Esophagus squamous epithelium (tissue), 5 donors: ENCODE data around the gene SPNS2. TPM values are rescaled to one million over a fixed set of nuclear protein-coding genes. Genes with fewer than 3 reads are reported as not detected.

Experiments used
- DNase-seq: peaks from one replicate; lab custom pipeline; 2025; lab: John Stamatoyannopoulos, UW
- H3K27ac ChIP-seq, 4 donors: fragments of 200-600 bp; sonication (generic); one replicate each; pipeline ENCODE4 v1.5.1; 2016 to 2019; ENCODE audit warnings: mild to moderate bottlenecking in 1 of 4
- H3K27me3 ChIP-seq, 4 donors: fragments of 200-600 bp; sonication (generic); 1 replicate in 3 of 4; 2 replicates in 1 of 4; pipeline versions ENCODE4 v1.5.1 to v1.6.0; 2017 to 2021; ENCODE audit warnings: antibody characterized with exemption in 1 of 4
- H3K36me3 ChIP-seq, 3 donors: fragments of 200-600 bp; sonication (generic); one replicate each; pipeline ENCODE4 v1.5.1; 2016 to 2019
- H3K4me1 ChIP-seq, 3 donors: fragments of 200-600 bp; sonication (generic); one replicate each; pipeline ENCODE4 v1.5.1; 2017 to 2019
- H3K4me3 ChIP-seq, 4 donors: fragments of 200-600 bp; sonication (generic); 1 replicate in 3 of 4; 2 replicates in 1 of 4; pipeline ENCODE4 v1.5.1; 2016 to 2019; ENCODE audit warnings: mild to moderate bottlenecking in 2 of 4, moderate library complexity in 1 of 4
- H3K9me3 ChIP-seq, 3 donors: fragments of 200-600 bp; sonication (generic); one replicate each; pipeline ENCODE4 v1.5.1; 2016 to 2019
- POLR2A ChIP-seq, 4 donors: fragments of 450-650 bp; IDR thresholded peaks; one replicate each; pipeline ENCODE4 v1.6.1; 2017; ENCODE audit warnings: antibody characterized with exemption in 4 of 4, mild to moderate bottlenecking in 4 of 4, moderate library complexity in 3 of 4
- WGBS, 2 donors: methylation state at CpG; one replicate each; pipeline ENCODE4 v1.1.5; 2018; 5-methylcytosine and 5-hydroxymethylcytosine counted together
- intact Hi-C: fragments of 100-400 bp; cut with DNase I; formaldehyde crosslinking; loops from one replicate; pipeline ENCODE4 v1.15.0; 2022
- total RNA-seq, 4 donors: library from RNA; depleted of rRNA; stranded (reverse); fragments of >200 nt; gene quantifications; one replicate each; pipeline ENCODE4 v1.1.0, GENCODE V29; 2016
- TF ChIP-seq, protein P1 (sequence below), 6 experiments: fragments of 450-650 bp in 4 of 6; fragments of 200-600 bp in 2 of 6; sonication (generic) in 2 of 6; IDR thresholded peaks; one replicate each; pipeline ENCODE4 v1.5.1; 2016 to 2019; ENCODE audit warnings: antibody characterized with exemption in 6 of 6, mild to moderate bottlenecking in 4 of 6, moderate library complexity in 4 of 6
- donor health status: DM: yes; HTN: yes; CAD: no.

SPNS2 gene, protein sequence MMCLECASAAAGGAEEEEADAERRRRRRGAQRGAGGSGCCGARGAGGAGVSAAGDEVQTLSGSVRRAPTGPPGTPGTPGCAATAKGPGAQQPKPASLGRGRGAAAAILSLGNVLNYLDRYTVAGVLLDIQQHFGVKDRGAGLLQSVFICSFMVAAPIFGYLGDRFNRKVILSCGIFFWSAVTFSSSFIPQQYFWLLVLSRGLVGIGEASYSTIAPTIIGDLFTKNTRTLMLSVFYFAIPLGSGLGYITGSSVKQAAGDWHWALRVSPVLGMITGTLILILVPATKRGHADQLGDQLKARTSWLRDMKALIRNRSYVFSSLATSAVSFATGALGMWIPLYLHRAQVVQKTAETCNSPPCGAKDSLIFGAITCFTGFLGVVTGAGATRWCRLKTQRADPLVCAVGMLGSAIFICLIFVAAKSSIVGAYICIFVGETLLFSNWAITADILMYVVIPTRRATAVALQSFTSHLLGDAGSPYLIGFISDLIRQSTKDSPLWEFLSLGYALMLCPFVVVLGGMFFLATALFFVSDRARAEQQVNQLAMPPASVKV
- total RNA-seq, result 10 to 100 TPM; 36.8 to 66.6 (median 47.6) TPM

DNA sequence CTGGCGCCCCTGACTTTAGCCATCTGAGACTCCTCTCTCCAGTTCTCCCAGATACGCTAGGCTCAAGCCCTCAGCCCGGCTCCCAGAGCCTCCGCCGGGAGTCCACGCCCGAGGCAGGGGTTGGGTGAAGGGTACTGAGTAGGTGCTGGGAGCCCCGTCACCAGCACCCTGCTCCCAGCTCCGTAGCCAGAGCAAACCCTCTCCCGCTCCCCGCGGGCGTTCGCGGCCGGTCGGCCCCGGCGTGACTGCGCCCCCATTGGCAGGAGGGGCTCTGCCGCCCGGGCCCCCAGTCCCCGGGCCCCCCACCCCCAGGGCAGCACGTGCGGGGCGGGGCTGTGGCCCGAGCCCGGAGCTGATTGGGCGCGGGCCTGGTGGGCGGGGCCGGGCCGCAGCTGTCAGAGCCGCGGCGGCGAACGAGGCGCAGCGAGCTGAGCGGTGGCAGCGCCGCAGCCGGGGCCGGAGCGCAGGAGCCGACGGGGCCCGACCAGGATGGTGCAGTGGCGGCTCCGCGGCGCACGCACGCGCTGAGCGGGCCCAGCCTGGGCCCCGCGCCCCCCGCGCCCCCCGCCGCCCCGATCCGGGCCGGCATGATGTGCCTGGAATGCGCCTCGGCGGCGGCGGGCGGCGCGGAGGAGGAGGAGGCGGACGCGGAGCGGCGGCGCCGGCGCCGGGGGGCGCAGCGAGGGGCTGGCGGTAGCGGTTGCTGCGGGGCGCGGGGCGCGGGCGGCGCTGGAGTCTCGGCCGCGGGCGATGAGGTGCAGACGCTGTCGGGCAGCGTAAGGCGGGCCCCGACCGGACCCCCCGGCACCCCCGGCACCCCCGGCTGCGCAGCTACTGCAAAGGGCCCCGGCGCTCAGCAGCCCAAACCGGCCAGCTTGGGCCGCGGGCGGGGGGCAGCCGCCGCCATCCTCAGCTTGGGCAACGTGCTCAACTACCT lies at the start of gene SPNS2:
SPNS2 (plus strand) TSS at position 421 of the 937 bp plus-strand sequence; CDS start at position 588, 167 bp downstream.
- DNase-seq, result no peak
- intact Hi-C loops, result no loop called here
- WGBS, 2 donors, result no CpG with 5 or more reads among the region's 117 CpGs

DNA sequence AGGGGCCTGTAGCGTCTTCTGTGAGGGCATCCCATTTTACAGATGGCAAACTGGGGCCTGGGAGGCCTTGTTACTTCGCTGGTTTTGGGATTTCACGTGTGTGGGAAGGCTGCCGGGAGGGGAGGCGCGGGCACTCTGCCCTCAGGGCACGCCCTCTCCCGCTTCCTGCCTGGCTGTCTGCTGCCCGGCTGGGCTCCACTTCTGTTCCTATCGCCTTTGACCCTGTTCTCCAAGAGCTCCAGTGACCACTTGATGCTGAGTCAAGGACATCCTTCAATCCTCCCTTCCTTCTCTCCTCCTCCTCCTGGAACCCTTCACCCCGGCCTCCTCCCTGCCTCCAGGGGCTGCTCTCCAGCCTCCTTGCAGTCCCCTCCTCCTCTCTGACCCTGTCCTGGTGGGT lies 48.9 kb upstream of the SPNS2 start:
- H3K4me1 ChIP-seq, result peaks cover 0 to 37% (median 2%) of the 10 kb centered on the region in 3 donors
- intact Hi-C loops, result no loop called here
- no peak overlapping the region for H3K27ac ChIP-seq
- H3K9me3 ChIP-seq, result no peaks in the 10 kb centered on the region
- H3K27me3 ChIP-seq, result peaks cover 0 to 15% (median 0%) of the 10 kb centered on the region in 4 donors
- TF ChIP-seq, protein P1, sequence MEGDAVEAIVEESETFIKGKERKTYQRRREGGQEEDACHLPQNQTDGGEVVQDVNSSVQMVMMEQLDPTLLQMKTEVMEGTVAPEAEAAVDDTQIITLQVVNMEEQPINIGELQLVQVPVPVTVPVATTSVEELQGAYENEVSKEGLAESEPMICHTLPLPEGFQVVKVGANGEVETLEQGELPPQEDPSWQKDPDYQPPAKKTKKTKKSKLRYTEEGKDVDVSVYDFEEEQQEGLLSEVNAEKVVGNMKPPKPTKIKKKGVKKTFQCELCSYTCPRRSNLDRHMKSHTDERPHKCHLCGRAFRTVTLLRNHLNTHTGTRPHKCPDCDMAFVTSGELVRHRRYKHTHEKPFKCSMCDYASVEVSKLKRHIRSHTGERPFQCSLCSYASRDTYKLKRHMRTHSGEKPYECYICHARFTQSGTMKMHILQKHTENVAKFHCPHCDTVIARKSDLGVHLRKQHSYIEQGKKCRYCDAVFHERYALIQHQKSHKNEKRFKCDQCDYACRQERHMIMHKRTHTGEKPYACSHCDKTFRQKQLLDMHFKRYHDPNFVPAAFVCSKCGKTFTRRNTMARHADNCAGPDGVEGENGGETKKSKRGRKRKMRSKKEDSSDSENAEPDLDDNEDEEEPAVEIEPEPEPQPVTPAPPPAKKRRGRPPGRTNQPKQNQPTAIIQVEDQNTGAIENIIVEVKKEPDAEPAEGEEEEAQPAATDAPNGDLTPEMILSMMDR (IDR thresholded peaks at IDR 0.05), result no peak
- no peak for TF ChIP-seq POLR2A (IDR thresholded peaks at IDR 0.05)
- no peak for DNase-seq
- 32 to 39% methylated on average over 10 to 11 of the region's 11 CpGs for WGBS, 2 donors
- no peaks in the 10 kb centered on the region for H3K36me3 ChIP-seq
- no peak overlapping the region for H3K4me3 ChIP-seq

More for the DNA sequence above, at the start of gene SPNS2:
- Histone ChIP-seq H3K4me1 (peaks cover 24 to 60% (median 29%) of the 10 kb centered on the region in 3 donors), H3K27ac (peak within 1 kb of the TSS; percentile 51 to 80 (median 68)), H3K27me3 (peaks cover 0 to 74% (median 2%) of the 10 kb centered on the region in 4 donors), H3K9me3 (no peaks in the 10 kb centered on the region), H3K4me3 (peak within 1 kb of the TSS; percentile 30 to 69 (median 54)), H3K36me3 (no peaks in the 10 kb centered on the region)
- TF ChIP-seq POLR2A (IDR thresholded peaks at IDR 0.05), result no peak
- TF ChIP-seq, protein P1 (IDR thresholded peaks at IDR 0.05), result no peak

DNA sequence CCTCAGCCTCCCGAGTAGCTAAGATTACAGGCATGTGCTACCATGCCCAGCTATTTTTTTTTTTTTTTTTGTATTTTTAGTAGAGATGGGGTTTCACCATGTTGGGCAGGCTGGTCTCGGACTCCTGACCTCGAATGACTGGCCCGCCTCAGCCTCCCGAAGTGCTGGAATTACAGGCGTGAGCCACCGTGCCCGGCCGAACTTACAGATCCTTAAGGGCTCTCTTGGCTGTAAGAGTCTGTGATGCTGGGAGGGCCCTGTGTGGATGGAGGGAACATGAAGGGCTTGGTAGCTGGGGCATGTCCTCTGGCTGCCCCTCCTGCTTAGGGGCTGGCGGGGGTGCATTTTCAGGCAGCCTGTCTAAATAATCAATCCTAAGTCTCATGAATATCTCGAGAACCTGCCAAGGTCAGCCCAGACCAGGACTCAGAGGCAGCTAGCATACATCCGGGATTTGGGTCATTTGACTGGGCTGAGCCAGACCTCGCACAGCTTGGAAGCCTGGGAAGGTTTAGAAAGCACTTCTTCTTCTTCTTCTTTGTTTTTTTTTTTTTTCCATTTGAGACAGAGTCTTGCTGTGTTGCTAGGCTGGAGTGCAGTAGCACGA lies 47.9 kb upstream of the SPNS2 start:
- intact Hi-C loops, result no loop called here
- DNase-seq, result no peak
- H3K27me3 ChIP-seq, result peaks cover 0 to 15% (median 0%) of the 10 kb centered on the region in 4 donors
- H3K4me3 ChIP-seq, result no peak overlapping the region
- peaks cover 0 to 34% (median 2%) of the 10 kb centered on the region in 3 donors for H3K4me1 ChIP-seq
- whole genome bisulfite sequencing, 2 donors, result 80 to 85% methylated on average over 14 of the region's 14 CpGs
- no peak overlapping the region for H3K27ac ChIP-seq
- H3K36me3 ChIP-seq, result no peaks in the 10 kb centered on the region
- TF ChIP-seq, protein P1 (IDR thresholded peaks at IDR 0.05), result no peak
- no peak for TF ChIP-seq POLR2A (IDR thresholded peaks at IDR 0.05)
- no peaks in the 10 kb centered on the region for H3K9me3 ChIP-seq

DNA sequence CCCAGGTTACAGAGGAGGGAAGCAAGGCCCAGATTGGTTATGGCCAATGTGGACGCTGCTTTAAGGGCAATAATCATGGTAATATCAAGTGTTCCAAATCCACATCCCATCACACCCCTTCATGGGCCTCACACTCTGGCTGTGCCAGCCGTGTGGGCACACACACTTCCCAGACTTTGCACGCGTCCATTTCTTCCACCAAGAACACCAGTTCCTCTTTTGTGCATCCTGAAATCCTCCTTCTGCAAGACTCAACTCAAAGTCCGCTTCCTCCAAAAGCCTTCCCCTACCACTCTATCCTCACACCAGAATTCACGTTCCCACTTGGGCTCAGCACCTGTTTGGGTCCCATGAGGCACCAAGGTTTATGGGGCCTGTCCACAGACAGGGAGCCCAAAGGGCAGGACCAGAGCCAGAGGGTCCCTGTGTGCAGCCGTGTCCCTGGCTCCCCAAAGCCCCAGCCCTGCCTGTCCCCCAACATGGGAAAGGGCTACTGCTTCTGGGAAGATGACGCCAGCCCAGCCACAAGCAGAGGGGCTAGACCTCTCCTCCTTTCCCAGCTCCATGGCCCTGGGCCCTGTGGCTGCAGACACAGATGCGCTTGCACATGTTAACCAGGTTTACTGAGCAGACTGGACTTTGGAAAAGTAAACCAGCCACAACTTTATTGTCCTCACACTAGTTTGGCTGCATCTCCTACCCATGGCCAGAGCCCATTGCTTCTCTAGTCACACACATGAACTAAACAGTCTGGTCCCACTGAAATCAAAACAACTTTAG lies 44.7 kb upstream of the SPNS2 start:
- WGBS, 2 donors, result 80 to 84% methylated on average over 7 of the region's 9 CpGs
- intact Hi-C loops, result no loop called here
- DNase-seq, result no peak
- H3K27me3 ChIP-seq, result peaks cover 0 to 14% (median 0%) of the 10 kb centered on the region in 4 donors
- H3K36me3 ChIP-seq, result no peaks in the 10 kb centered on the region
- H3K4me3 ChIP-seq, result no peak overlapping the region
- H3K4me1 ChIP-seq, result peaks cover 0 to 11% (median 0%) of the 10 kb centered on the region in 3 donors
- TF ChIP-seq, protein P1 (IDR thresholded peaks at IDR 0.05), result no peak
- no peak for TF ChIP-seq POLR2A (IDR thresholded peaks at IDR 0.05)
- H3K9me3 ChIP-seq, result no peaks in the 10 kb centered on the region
- no peak overlapping the region for H3K27ac ChIP-seq
